ENCODE measurements around the gene FOXO3B.
"Not testable (repeated sequence)": the region's sequence is repeated elsewhere in the genome, so short reads cannot be mapped to it uniquely, and the experiment has no call there.

- TF ChIP-seq EZH2 (IDR thresholded peaks at IDR 0.05; ENCODE audit: low read length); CTCF (optimal IDR thresholded peaks at IDR 0.05 in 1 of 3, IDR thresholded peaks at IDR 0.05 in 1 of 3, conservative IDR thresholded peaks at IDR 0.05 in 1 of 3; ENCODE audit: extremely low read depth in 1 of 3, insufficient read depth in 2 of 3, low read length in 3 of 3): not testable (repeated sequence)
Observed at GRCh38 chr17:18723509-18723908, 41.4 kb upstream of the FOXO3B start.
